ENCODE measurements around the gene MED25.

The MED25 gene

GRCh38 chr19:49884109-49884508 is 66.0 kb downstream of the MED25 start:
- in situ Hi-C loops (cut with HindIII; ENCODE audit: low sequenced_read_pairs) = no loop called here

DNA sequence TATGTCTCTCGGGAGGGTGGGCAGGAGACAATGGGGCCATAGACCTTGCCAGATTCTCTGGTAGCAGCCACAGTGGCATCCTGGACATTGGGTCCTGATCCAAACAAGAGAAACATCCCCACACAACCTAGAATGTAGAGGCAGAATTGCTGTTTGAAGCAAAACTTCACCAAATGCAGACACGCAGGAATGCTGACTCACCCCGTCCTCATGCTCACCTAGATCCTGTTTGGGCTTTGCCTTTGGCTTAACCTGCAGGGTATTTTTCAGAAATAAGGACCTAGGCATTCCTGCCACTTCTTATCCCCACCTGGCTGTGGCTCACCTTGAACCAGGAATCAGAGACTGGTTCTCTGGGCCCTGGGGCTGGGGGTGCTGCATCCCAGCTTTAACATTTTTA is 66.7 kb downstream of the MED25 start:
- in situ Hi-C loops (cut with HindIII; ENCODE audit: low sequenced_read_pairs) = no loop called here
